H1 (cell line): Measurements from ENCODE around the gene PTPN18. TPM values are rescaled to one million over a fixed set of nuclear protein-coding genes. Genes with fewer than 3 reads are reported as not detected.

Experiments
- CTCF ChIA-PET: fragments of 300-600 bp; sonication (Branson Sonifier 250); formaldehyde crosslinking; loops from one replicate; lab custom pipeline; 2021; ENCODE audit not compliant: partially characterized antibody; lab: Charles Lee
- POLR2A ChIA-PET: fragments of 300-600 bp; sonication (Branson Sonifier 250); formaldehyde crosslinking; loops from one replicate; lab custom pipeline; 2021; ENCODE audit warnings: inconsistent platforms; ENCODE audit not compliant: partially characterized antibody; lab: Charles Lee
- DNase-seq, 2 experiments: peaks; one replicate each; pipeline versions ENCODE4 v3.0.0 to v3.0.0-alpha.2; 2010 to 2022; ENCODE audit warnings: low spot score in 2 of 2, low read depth in 1 of 2, mixed read lengths in 1 of 2
- FAIRE-seq: peaks from 2 replicates; lab custom pipeline; 2011; peaks lifted over from hg19 to GRCh38; lab: Jason Lieb, UNC
- H2AFZ ChIP-seq: 2 replicates; pipeline ENCODE4 v1.8.1; 2012; ENCODE audit warnings: low read length, inconsistent platforms
- H2AK5ac ChIP-seq: 2 replicates; pipeline ENCODE4 v1.6.1; 2013; ENCODE audit warnings: low read depth, low read length
- H2BK120ac ChIP-seq: replicated peaks from 2 replicates; pipeline ENCODE3; 2013; ENCODE audit warnings: low read depth, low read length, inconsistent platforms
- H2BK12ac ChIP-seq: 2 replicates; pipeline ENCODE4 v1.6.1; 2013; ENCODE audit warnings: low read depth, low read length
- H2BK15ac ChIP-seq: 2 replicates; pipeline ENCODE4 v1.6.1; 2013; ENCODE audit warnings: low read length
- H2BK20ac ChIP-seq: 2 replicates; pipeline ENCODE4 v1.6.1; 2013; ENCODE audit warnings: low read length
- H2BK5ac ChIP-seq: 2 replicates; pipeline ENCODE4 v1.6.1; 2013; ENCODE audit warnings: low read depth, low read length
- H3K14ac ChIP-seq: 2 replicates; pipeline ENCODE4 v1.6.1; 2013; ENCODE audit warnings: inconsistent platforms; ENCODE audit not compliant: insufficient read length
- H3K18ac ChIP-seq: 2 replicates; pipeline ENCODE4 v1.6.1; 2013; ENCODE audit warnings: low read length; ENCODE audit errors: extremely low read depth
- H3K23ac ChIP-seq: 2 replicates; pipeline ENCODE4 v1.6.1; 2013; ENCODE audit warnings: inconsistent platforms; ENCODE audit not compliant: insufficient read length
- H3K23me2 ChIP-seq: 2 replicates; pipeline ENCODE4 v1.6.1; 2013; ENCODE audit warnings: low read depth, low read length
- H3K27ac ChIP-seq: 2 replicates; pipeline ENCODE4 v1.6.1; 2011; ENCODE audit warnings: low read depth, low read length, inconsistent platforms
- H3K27me3 ChIP-seq, 4 experiments: replicated peaks in 1 of 4; 1 replicate in 1 of 4; 2 replicates in 3 of 4; pipeline versions ENCODE4 v1.6.1 to v1.8.1; 2011 to 2013; ENCODE audit warnings: low read length in 3 of 4, mild to moderate bottlenecking in 3 of 4, inconsistent platforms in 2 of 4, mixed read lengths in 2 of 4, moderate library complexity in 1 of 4; ENCODE audit not compliant: control insufficient read depth in 3 of 4, insufficient read depth in 3 of 4; ENCODE audit errors: extremely low read depth in 1 of 4
- H3K36me3 ChIP-seq, 4 experiments: 2 replicates each; pipeline versions ENCODE4 v1.6.1 to v1.8.1; 2011 to 2013; ENCODE audit warnings: mild to moderate bottlenecking in 4 of 4, low read length in 3 of 4, moderate library complexity in 2 of 4, control low read depth in 1 of 4, inconsistent platforms in 1 of 4; ENCODE audit not compliant: insufficient read depth in 4 of 4, control insufficient read depth in 2 of 4
- H3K4ac ChIP-seq: replicated peaks from 2 replicates; pipeline ENCODE3; 2013; ENCODE audit warnings: low read length, low read depth, mixed read lengths, inconsistent platforms; ENCODE audit not compliant: insufficient read length
- H3K4me1 ChIP-seq, 4 experiments: replicated peaks in 1 of 4; 1 replicate in 1 of 4; 2 replicates in 3 of 4; pipeline versions ENCODE4 v1.6.1 to v1.8.1; 2011 to 2013; ENCODE audit warnings: low read length in 3 of 4, inconsistent platforms in 2 of 4, mixed read lengths in 1 of 4; ENCODE audit not compliant: insufficient read depth in 4 of 4, control insufficient read depth in 3 of 4
- H3K4me2 ChIP-seq, 2 experiments: 2 replicates each; pipeline versions ENCODE4 v1.6.1 to v1.8.1; 2011 to 2013; ENCODE audit warnings: low read depth in 2 of 2, low read length in 2 of 2, control low read depth in 1 of 2, inconsistent platforms in 1 of 2, mild to moderate bottlenecking in 1 of 2; ENCODE audit not compliant: insufficient read depth in 1 of 2
- H3K4me3 ChIP-seq, 4 experiments: fragments of 200-600, 300-600 bp in 1 of 4; sonication (generic), shearing (Covaris generic), sonication (Bioruptor Twin) in 1 of 4; 2 replicates each; pipeline versions ENCODE4 v1.5.1 to v1.8.1; 2011 to 2016; ENCODE audit warnings: low read length in 4 of 4, low read depth in 3 of 4, control low read depth in 2 of 4, inconsistent platforms in 2 of 4, mild to moderate bottlenecking in 2 of 4, mixed read lengths in 1 of 4, moderate library complexity in 1 of 4; ENCODE audit not compliant: insufficient read depth in 2 of 4; ENCODE audit errors: extremely low read depth in 1 of 4
- H3K56ac ChIP-seq: replicated peaks from 2 replicates; pipeline ENCODE3; 2013; ENCODE audit warnings: low read depth, mild to moderate bottlenecking, mixed read lengths, low read length, inconsistent platforms; ENCODE audit not compliant: insufficient read length
- H3K79me1 ChIP-seq: 2 replicates; pipeline ENCODE4 v1.6.1; 2013; ENCODE audit warnings: low read depth, low read length, control low read depth
- H3K79me2 ChIP-seq, 2 experiments: 2 replicates each; pipeline versions ENCODE4 v1.6.1 to v1.8.1; 2012 to 2013; ENCODE audit warnings: low read length in 2 of 2, mild to moderate bottlenecking in 2 of 2, inconsistent platforms in 1 of 2; ENCODE audit not compliant: insufficient read depth in 2 of 2, control insufficient read depth in 1 of 2
- H3K9ac ChIP-seq, 4 experiments: replicated peaks in 1 of 4; 1 replicate in 1 of 4; 2 replicates in 3 of 4; pipeline versions ENCODE4 v1.6.1 to v1.8.1; 2011 to 2013; ENCODE audit warnings: low read depth in 3 of 4, low read length in 3 of 4, control low read depth in 2 of 4, mild to moderate bottlenecking in 2 of 4, moderate library complexity in 2 of 4, inconsistent platforms in 1 of 4; ENCODE audit errors: extremely low read depth in 1 of 4
- H3K9me3 ChIP-seq, 2 experiments: 2 replicates each; pipeline versions ENCODE4 v1.6.1 to v1.8.1; 2012 to 2013; ENCODE audit warnings: mild to moderate bottlenecking in 2 of 2, moderate library complexity in 2 of 2, control low read depth in 1 of 2, inconsistent platforms in 1 of 2, low read depth in 1 of 2, low read length in 1 of 2, mixed read lengths in 1 of 2; ENCODE audit not compliant: insufficient read depth in 2 of 2
- H4K20me1 ChIP-seq, 2 experiments: replicated peaks in 1 of 2; 2 replicates each; pipeline versions ENCODE3 to v1.8.1; 2011 to 2013; ENCODE audit warnings: inconsistent platforms in 2 of 2, low read length in 2 of 2, mild to moderate bottlenecking in 1 of 2; ENCODE audit not compliant: insufficient read depth in 2 of 2, control insufficient read depth in 1 of 2
- H4K5ac ChIP-seq: 2 replicates; pipeline ENCODE4 v1.6.1; 2013; ENCODE audit warnings: low read length, low read depth, mixed read lengths, inconsistent platforms; ENCODE audit not compliant: insufficient read length
- H4K8ac ChIP-seq: 2 replicates; pipeline ENCODE4 v1.8.0; 2013; ENCODE audit warnings: mild to moderate bottlenecking, moderate library complexity, low read length, inconsistent platforms; ENCODE audit not compliant: insufficient read depth; ENCODE audit errors: extremely low read depth
- H4K91ac ChIP-seq: replicated peaks from 2 replicates; pipeline ENCODE3; 2013; ENCODE audit warnings: low read length, mixed read lengths, inconsistent platforms; ENCODE audit not compliant: insufficient read length
- CHD1 ChIP-seq: IDR thresholded peaks from 2 replicates; pipeline ENCODE4 v1.6.1; 2012; ENCODE audit warnings: low read depth, low read length, improper control_type of control experiment
- CTBP2 ChIP-seq: IDR thresholded peaks from 2 replicates; pipeline ENCODE4 v1.7.0; 2011; ENCODE audit warnings: borderline replicate concordance, mild to moderate bottlenecking, moderate library complexity, mixed read lengths, low read length; ENCODE audit not compliant: insufficient read depth, insufficient read length
- EGR1 ChIP-seq: IDR thresholded peaks from 2 replicates; pipeline ENCODE4 v1.6.1; 2011; ENCODE audit warnings: low read depth, low read length, borderline replicate concordance
- GTF2F1 ChIP-seq: IDR thresholded peaks from 2 replicates; pipeline ENCODE4 v1.6.1; 2012; ENCODE audit warnings: low read depth, low read length, improper control_type of control experiment, borderline replicate concordance
- HDAC6 ChIP-seq: IDR thresholded peaks from one replicate; pipeline ENCODE4 v1.7.1; 2012; ENCODE audit warnings: low read depth, mild to moderate bottlenecking, inconsistent platforms, low read length, moderate library complexity
- KDM1A ChIP-seq: fragments of 200-600, 300-600 bp; sonication (generic); IDR thresholded peaks from 2 replicates; pipeline ENCODE4 v1.7.1; 2016; ENCODE audit warnings: mild to moderate bottlenecking, low read length, borderline replicate concordance
- KDM5A ChIP-seq: fragments of 200-600 bp; IDR thresholded peaks from 2 replicates; pipeline ENCODE4 v1.7.1; 2012; ENCODE audit warnings: mild to moderate bottlenecking, low read length, inconsistent platforms, mixed read lengths
- RFX5 ChIP-seq: IDR thresholded peaks from 2 replicates; pipeline ENCODE4 v1.6.1; 2011; ENCODE audit warnings: low read depth, low read length, improper control_type of control experiment, borderline replicate concordance
- SAP30 ChIP-seq: fragments of 300-600 bp; sonication (generic); IDR thresholded peaks from 2 replicates; pipeline ENCODE4 v1.7.1; 2012; ENCODE audit warnings: low read length, moderate library complexity, mild to moderate bottlenecking, inconsistent platforms; ENCODE audit not compliant: insufficient read depth, insufficient replicate concordance
- SP2 ChIP-seq: IDR thresholded peaks from 2 replicates; pipeline ENCODE4 v1.6.1; 2012; ENCODE audit warnings: mild to moderate bottlenecking, low read length, inconsistent platforms
- WGBS, 2 experiments: shearing (Covaris generic) in 1 of 2; methylation state at CpG; one replicate each; pipeline versions ENCODE4 v1.1.6 to v1.1.7; 2013 to 2015; ENCODE audit warnings: low lambda C conversion rate in 2 of 2, mixed read lengths in 2 of 2, inconsistent platforms in 1 of 2, low coverage in 1 of 2, missing lambda C conversion rate in 1 of 2; ENCODE audit not compliant: insufficient replicate concordance in 2 of 2, insufficient coverage in 1 of 2, insufficient read length in 1 of 2; ENCODE audit errors: extremely low coverage in 1 of 2, missing lambda C conversion rate in 1 of 2; 5-methylcytosine and 5-hydroxymethylcytosine counted together
- polyA plus RNA-seq, 7 experiments: library from polyadenylated mRNA; depleted of rRNA in 3 of 7; stranded (reverse) in 5 of 7; unstranded in 2 of 7; fragments of >200 nt in 5 of 7; fragments of 200-250 nt in 2 of 7; gene quantifications; 1 replicate in 5 of 7; 2 replicates in 1 of 7; 4 replicates in 1 of 7; pipeline versions ENCODE4 v1.2.1 to v1.2.3, GENCODE V29; 2011 to 2013; ENCODE audit warnings: missing spikeins in 2 of 7, mixed read lengths in 2 of 7
- total RNA-seq: library from RNA; stranded (reverse); fragmentation: NEBNext Ultra II Directional; extraction: Animal tissue kit (Norgen Biotek cat#: 25700); gene quantifications from 2 replicates; pipeline ENCODE4 v1.2.1, GENCODE V29; 2021
- TF ChIP-seq, protein P1 (sequence below): IDR thresholded peaks from 2 replicates; pipeline ENCODE4 v1.6.1; 2012; ENCODE audit warnings: low read length, inconsistent platforms

The PTPN18 gene
- total and polyA plus RNA-seq, 2 of the 8 experiments (the other 6 are each of a cell fraction or from before 2014, with no cell fraction given): 13.2 to 14.7 TPM

GRCh38 chr2:130337735-130338325 lies 18.0 kb upstream of the PTPN18 start:
- H3K4me2 ChIP-seq: peak overlapping the region; percentile 39 to 76
- no peak overlapping the region for H3K56ac ChIP-seq
- H3K23me2 ChIP-seq: no peaks in the 10 kb centered on the region
- H3K27ac ChIP-seq: no peak overlapping the region
- H3K79me1 ChIP-seq: no peaks in the 10 kb centered on the region; the same call in 1 of the 2 replicates
- peaks cover 0 to 2% of the 10 kb centered on the region in 2 experiments; a peak in 1 of 4 replicates for H3K79me2 ChIP-seq
- ChIA-PET CTCF (interaction anchor here (1.2 to 2.7 kb wide), 2 partner anchors 35 to 49 kb away, joined by 4 to 12 read pairs; no protein-coding TSS in a partner anchor), POLR2A (interaction anchor here (1.0 to 2.7 kb wide), 4 partner anchors 9 to 158 kb away, joined by 3 to 15 read pairs (median 7); partner anchors contain the start of gene SMPD4)
- no peak overlapping the region for H3K23ac ChIP-seq
- peaks cover 0 to 2% of the 10 kb centered on the region in 2 experiments for H4K20me1 ChIP-seq
- H4K8ac ChIP-seq: no peak overlapping the region
- DNase-seq (no peak), FAIRE-seq (no peak)
- H3K18ac ChIP-seq: no peak overlapping the region
- H2BK5ac ChIP-seq: no peak overlapping the region
- no peak overlapping the region for H4K91ac ChIP-seq
- H3K4me3 ChIP-seq: peak overlapping the region; percentile 53 to 95 (median 86)
- H3K14ac ChIP-seq: no peak overlapping the region
- no peaks in the 10 kb centered on the region for H3K9me3 ChIP-seq
- no peak overlapping the region for H2BK12ac ChIP-seq
- no peak overlapping the region for H3K9ac ChIP-seq
- no peak overlapping the region for H4K5ac ChIP-seq
- H2AK5ac ChIP-seq: no peak overlapping the region
- H3K27me3 ChIP-seq: no peaks in the 10 kb centered on the region
- 65% methylated on average over 8 of the region's 8 CpGs; no CpG with 5 or more reads in 1 of the 2 experiments for WGBS, 2 experiments
- no peak overlapping the region for H2BK20ac ChIP-seq
- no peak overlapping the region for H3K4ac ChIP-seq
- H3K36me3 ChIP-seq: peaks cover 0 to 3% (median under 1%) of the 10 kb centered on the region in 4 experiments; a peak in 1 of 8 replicates
- H3K4me1 ChIP-seq: peaks cover 0 to 5% (median 4%) of the 10 kb centered on the region in 4 experiments; a peak in 4 of 7 replicates
- H2BK120ac ChIP-seq: no peak overlapping the region
- H2BK15ac ChIP-seq: no peak overlapping the region
- 0 out of 2 replicates have a peak overlapping the region, but pooled peaks have one; percentile 95 for H2AFZ ChIP-seq
- TF ChIP-seq KDM5A (no peak), SAP30 (no peak), RFX5 (no peak), HDAC6 (no peak), KDM1A (no peak), GTF2F1 (no peak), EGR1 (no peak), CTBP2 (no peak), SP2 (no peak), CHD1 (no peak)
- TF ChIP-seq, protein P1, sequence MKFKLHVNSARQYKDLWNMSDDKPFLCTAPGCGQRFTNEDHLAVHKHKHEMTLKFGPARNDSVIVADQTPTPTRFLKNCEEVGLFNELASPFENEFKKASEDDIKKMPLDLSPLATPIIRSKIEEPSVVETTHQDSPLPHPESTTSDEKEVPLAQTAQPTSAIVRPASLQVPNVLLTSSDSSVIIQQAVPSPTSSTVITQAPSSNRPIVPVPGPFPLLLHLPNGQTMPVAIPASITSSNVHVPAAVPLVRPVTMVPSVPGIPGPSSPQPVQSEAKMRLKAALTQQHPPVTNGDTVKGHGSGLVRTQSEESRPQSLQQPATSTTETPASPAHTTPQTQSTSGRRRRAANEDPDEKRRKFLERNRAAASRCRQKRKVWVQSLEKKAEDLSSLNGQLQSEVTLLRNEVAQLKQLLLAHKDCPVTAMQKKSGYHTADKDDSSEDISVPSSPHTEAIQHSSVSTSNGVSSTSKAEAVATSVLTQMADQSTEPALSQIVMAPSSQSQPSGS: no peak
